Measurements from ENCODE around the gene TCF3.

The TCF3 gene

GRCh38 chr19:1633269-1633826 lies 19.1 kb downstream of the TCF3 start:
- TF ChIP-seq, protein P1, sequence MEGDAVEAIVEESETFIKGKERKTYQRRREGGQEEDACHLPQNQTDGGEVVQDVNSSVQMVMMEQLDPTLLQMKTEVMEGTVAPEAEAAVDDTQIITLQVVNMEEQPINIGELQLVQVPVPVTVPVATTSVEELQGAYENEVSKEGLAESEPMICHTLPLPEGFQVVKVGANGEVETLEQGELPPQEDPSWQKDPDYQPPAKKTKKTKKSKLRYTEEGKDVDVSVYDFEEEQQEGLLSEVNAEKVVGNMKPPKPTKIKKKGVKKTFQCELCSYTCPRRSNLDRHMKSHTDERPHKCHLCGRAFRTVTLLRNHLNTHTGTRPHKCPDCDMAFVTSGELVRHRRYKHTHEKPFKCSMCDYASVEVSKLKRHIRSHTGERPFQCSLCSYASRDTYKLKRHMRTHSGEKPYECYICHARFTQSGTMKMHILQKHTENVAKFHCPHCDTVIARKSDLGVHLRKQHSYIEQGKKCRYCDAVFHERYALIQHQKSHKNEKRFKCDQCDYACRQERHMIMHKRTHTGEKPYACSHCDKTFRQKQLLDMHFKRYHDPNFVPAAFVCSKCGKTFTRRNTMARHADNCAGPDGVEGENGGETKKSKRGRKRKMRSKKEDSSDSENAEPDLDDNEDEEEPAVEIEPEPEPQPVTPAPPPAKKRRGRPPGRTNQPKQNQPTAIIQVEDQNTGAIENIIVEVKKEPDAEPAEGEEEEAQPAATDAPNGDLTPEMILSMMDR (IDR thresholded peaks at IDR 0.05; ENCODE audit: low read depth, low read length, missing control alignments): no peak
- H3K4me3 ChIP-seq (replicated peaks; ENCODE audit: low read depth, low read length): no peak overlapping the region
- DNase-seq (ENCODE audit: extremely low read depth, low read depth): no peak

- no peak for DNase-seq (ENCODE audit: extremely low read depth, low read depth)
- TF ChIP-seq, protein P1 (IDR thresholded peaks at IDR 0.05; ENCODE audit: low read depth, low read length, missing control alignments): no peak
- no peak overlapping the region for H3K4me3 ChIP-seq (replicated peaks; ENCODE audit: low read depth, low read length)
Observed at GRCh38 chr19:1632462-1633268, 19.8 kb downstream of the TCF3 start.

- no peak overlapping the region for H3K4me3 ChIP-seq (replicated peaks; ENCODE audit: low read depth, low read length)
- no peak for DNase-seq (ENCODE audit: extremely low read depth, low read depth)
- TF ChIP-seq, protein P1 (IDR thresholded peaks at IDR 0.05; ENCODE audit: low read depth, low read length, missing control alignments): no peak
Observed at GRCh38 chr19:1631557-1632100, 20.8 kb downstream of the TCF3 start.

- TF ChIP-seq, protein P1 (IDR thresholded peaks at IDR 0.05; ENCODE audit: low read depth, low read length, missing control alignments): no peak
- no peak overlapping the region for H3K4me3 ChIP-seq (replicated peaks; ENCODE audit: low read depth, low read length)
- DNase-seq (ENCODE audit: extremely low read depth, low read depth): no peak
Observed at GRCh38 chr19:1630811-1631210, 21.6 kb downstream of the TCF3 start.

DNA sequence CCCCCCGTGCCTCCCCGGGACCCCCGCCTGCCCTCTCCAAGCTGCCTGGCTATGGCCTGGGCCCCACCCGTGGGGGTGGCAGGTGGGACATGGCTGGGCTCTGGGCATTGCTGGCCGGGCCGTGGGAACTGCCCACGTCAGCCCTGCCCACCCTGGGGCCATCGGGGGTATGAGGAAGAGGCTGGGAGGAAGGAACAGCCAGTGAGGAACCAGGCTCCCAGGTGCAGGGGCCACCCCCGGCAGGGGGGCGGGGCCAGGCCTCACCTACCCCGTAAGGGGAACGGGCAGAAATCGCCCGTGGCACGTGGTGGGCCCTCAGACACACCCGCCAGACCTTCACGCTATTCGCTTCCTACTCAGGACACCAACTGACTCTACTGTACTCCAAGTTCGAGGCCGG lies 22.4 kb downstream of the TCF3 start:
- no peak overlapping the region for H3K4me3 ChIP-seq (replicated peaks; ENCODE audit: low read depth, low read length)
- DNase-seq (ENCODE audit: extremely low read depth, low read depth): no peak
- TF ChIP-seq, protein P1 (IDR thresholded peaks at IDR 0.05; ENCODE audit: low read depth, low read length, missing control alignments): no peak

GRCh38 chr19:1629256-1629808 lies 23.1 kb downstream of the TCF3 start:
- no peak overlapping the region for H3K4me3 ChIP-seq (replicated peaks; ENCODE audit: low read depth, low read length)
- TF ChIP-seq, protein P1 (IDR thresholded peaks at IDR 0.05; ENCODE audit: low read depth, low read length, missing control alignments): no peak
- DNase-seq (ENCODE audit: extremely low read depth, low read depth): no peak

Measured in HFF-Myc (cell line).